ENCODE results near the gene CYP4F22.
"Not testable (repeated sequence)": the region's sequence is repeated elsewhere in the genome, so short reads cannot be mapped to it uniquely, and the experiment has no call there.

Gene CYP4F22

GRCh38 chr19:15479391-15480345 is 28.7 kb upstream of the CYP4F22 start, which contains the start of gene PGLYRP2:
Gene PGLYRP2 (minus strand): TSS chr19:15479501. CDS start chr19:15479371, 130 bp downstream.
- no peaks in the 10 kb centered on the region for H3K27me3 ChIP-seq (ENCODE audit: insufficient read depth, insufficient read length)
- DNase-seq (ENCODE audit: low read depth, low spot score): no peak
- H3K36me3 ChIP-seq (ENCODE audit: insufficient read depth, insufficient read length, low read length): no peaks in the 10 kb centered on the region
- no peak within 1 kb of the TSS for H3K4me3 ChIP-seq (ENCODE audit: insufficient read length, low read depth)
- H3K4me1 ChIP-seq (ENCODE audit: insufficient read depth, insufficient read length): peaks cover 6% of the 10 kb centered on the region
- H3K9ac ChIP-seq (ENCODE audit: insufficient read length, low read depth): no peak within 1 kb of the TSS
- TF ChIP-seq YY1 (IDR thresholded peaks at IDR 0.05; ENCODE audit: insufficient read depth, insufficient read length) (no peak), ZNF274 (IDR thresholded peaks at IDR 0.05; ENCODE audit: low read depth, low read length) (no peak), SUZ12 (IDR thresholded peaks at IDR 0.05; ENCODE audit: extremely low read depth, insufficient read depth, insufficient read length) (no peak)
- H3K9me3 ChIP-seq (ENCODE audit: insufficient read depth, low read length): no peaks in the 10 kb centered on the region

GRCh38 chr19:15480996-15481395 is 27.3 kb upstream of the CYP4F22 start:
- H3K4me3 ChIP-seq (ENCODE audit: insufficient read length, low read depth); H3K9me3 ChIP-seq (ENCODE audit: insufficient read depth, low read length); H3K36me3 ChIP-seq (ENCODE audit: insufficient read depth, insufficient read length, low read length); DNase-seq (ENCODE audit: low read depth, low spot score); H3K27me3 ChIP-seq (ENCODE audit: insufficient read depth, insufficient read length); H3K4me1 ChIP-seq (ENCODE audit: insufficient read depth, insufficient read length); H3K9ac ChIP-seq (ENCODE audit: insufficient read length, low read depth): not testable (repeated sequence)

GRCh38 chr19:15485768-15486167 is 22.6 kb upstream of the CYP4F22 start:
- not testable (repeated sequence) for H3K9me3 ChIP-seq (ENCODE audit: insufficient read depth, low read length); H3K27me3 ChIP-seq (ENCODE audit: insufficient read depth, insufficient read length); H3K4me3 ChIP-seq (ENCODE audit: insufficient read length, low read depth); H3K36me3 ChIP-seq (ENCODE audit: insufficient read depth, insufficient read length, low read length); DNase-seq (ENCODE audit: low read depth, low spot score); H3K9ac ChIP-seq (ENCODE audit: insufficient read length, low read depth); H3K4me1 ChIP-seq (ENCODE audit: insufficient read depth, insufficient read length)

GRCh38 chr19:15487038-15487437 is 21.3 kb upstream of the CYP4F22 start:
- Histone ChIP-seq H3K9ac (ENCODE audit: insufficient read length, low read depth) (no peak overlapping the region), H3K36me3 (ENCODE audit: insufficient read depth, insufficient read length, low read length) (no peaks in the 10 kb centered on the region), H3K9me3 (ENCODE audit: insufficient read depth, low read length) (peaks cover 6% of the 10 kb centered on the region; the same call in 1 of the 2 replicates), H3K4me1 (ENCODE audit: insufficient read depth, insufficient read length) (peaks cover 3% of the 10 kb centered on the region), H3K27me3 (ENCODE audit: insufficient read depth, insufficient read length) (no peaks in the 10 kb centered on the region), H3K4me3 (ENCODE audit: insufficient read length, low read depth) (no peak overlapping the region)
- DNase-seq (ENCODE audit: low read depth, low spot score): no peak
- TF ChIP-seq YY1 (IDR thresholded peaks at IDR 0.05; ENCODE audit: insufficient read depth, insufficient read length) (no peak), ZNF274 (IDR thresholded peaks at IDR 0.05; ENCODE audit: low read depth, low read length) (no peak), SUZ12 (IDR thresholded peaks at IDR 0.05; ENCODE audit: extremely low read depth, insufficient read depth, insufficient read length) (no peak)

- Histone ChIP-seq H3K4me1 (ENCODE audit: insufficient read depth, insufficient read length) (peaks cover 3% of the 10 kb centered on the region), H3K4me3 (ENCODE audit: insufficient read length, low read depth) (no peak overlapping the region), H3K36me3 (ENCODE audit: insufficient read depth, insufficient read length, low read length) (no peaks in the 10 kb centered on the region), H3K9ac (ENCODE audit: insufficient read length, low read depth) (no peak overlapping the region), H3K9me3 (ENCODE audit: insufficient read depth, low read length) (peaks cover 6% of the 10 kb centered on the region; the same call in 1 of the 2 replicates), H3K27me3 (ENCODE audit: insufficient read depth, insufficient read length) (no peaks in the 10 kb centered on the region)
- TF ChIP-seq SUZ12 (IDR thresholded peaks at IDR 0.05; ENCODE audit: extremely low read depth, insufficient read depth, insufficient read length) (no peak), ZNF274 (IDR thresholded peaks at IDR 0.05; ENCODE audit: low read depth, low read length) (no peak), YY1 (IDR thresholded peaks at IDR 0.05; ENCODE audit: insufficient read depth, insufficient read length) (no peak)
- no peak for DNase-seq (ENCODE audit: low read depth, low spot score)
These were observed 19.7 kb upstream of the CYP4F22 start for GRCh38 chr19:15488489-15489226.

- no peaks in the 10 kb centered on the region for H3K36me3 ChIP-seq (ENCODE audit: insufficient read depth, insufficient read length, low read length)
- no peak overlapping the region for H3K4me3 ChIP-seq (ENCODE audit: insufficient read length, low read depth)
- H3K27me3 ChIP-seq (ENCODE audit: insufficient read depth, insufficient read length): no peaks in the 10 kb centered on the region
- H3K4me1 ChIP-seq (ENCODE audit: insufficient read depth, insufficient read length): no peaks in the 10 kb centered on the region
- TF ChIP-seq ZNF274 (IDR thresholded peaks at IDR 0.05; ENCODE audit: low read depth, low read length) (no peak), SUZ12 (IDR thresholded peaks at IDR 0.05; ENCODE audit: extremely low read depth, insufficient read depth, insufficient read length) (no peak), YY1 (IDR thresholded peaks at IDR 0.05; ENCODE audit: insufficient read depth, insufficient read length) (no peak)
- no peaks in the 10 kb centered on the region for H3K9me3 ChIP-seq (ENCODE audit: insufficient read depth, low read length)
- H3K9ac ChIP-seq (ENCODE audit: insufficient read length, low read depth): no peak overlapping the region
- DNase-seq (ENCODE audit: low read depth, low spot score): no peak
These were observed 13.2 kb upstream of the CYP4F22 start for GRCh38 chr19:15495151-15495550.

GRCh38 chr19:15498156-15498858 is 10.0 kb upstream of the CYP4F22 start:
- Histone ChIP-seq H3K4me1 (ENCODE audit: insufficient read depth, insufficient read length) (no peaks in the 10 kb centered on the region), H3K4me3 (ENCODE audit: insufficient read length, low read depth) (no peak overlapping the region), H3K9ac (ENCODE audit: insufficient read length, low read depth) (no peak overlapping the region), H3K9me3 (ENCODE audit: insufficient read depth, low read length) (no peaks in the 10 kb centered on the region), H3K36me3 (ENCODE audit: insufficient read depth, insufficient read length, low read length) (no peaks in the 10 kb centered on the region), H3K27me3 (ENCODE audit: insufficient read depth, insufficient read length) (no peaks in the 10 kb centered on the region)
- TF ChIP-seq ZNF274 (IDR thresholded peaks at IDR 0.05; ENCODE audit: low read depth, low read length) (no peak), SUZ12 (IDR thresholded peaks at IDR 0.05; ENCODE audit: extremely low read depth, insufficient read depth, insufficient read length) (no peak), YY1 (IDR thresholded peaks at IDR 0.05; ENCODE audit: insufficient read depth, insufficient read length) (no peak)
- DNase-seq (ENCODE audit: low read depth, low spot score): no peak

All from NT2/D1 (cell line).